Measurements from ENCODE around the gene DIAPH2. TPM values are rescaled to one million over a fixed set of nuclear protein-coding genes. Genes with fewer than 3 reads are reported as not detected.

DIAPH2 gene
- total RNA-seq, 1 donor from 2014 or later, result 20.5 TPM

GRCh38 chrX:97159916-97160800 lies 475.5 kb downstream of the DIAPH2 start:
- CTCF ChIA-PET, result no interaction called here
- Mint-ChIP-seq H3K9me3 (no peaks in the 10 kb centered on the region), H3K27ac (no peak overlapping the region), H3K36me3 (ENCODE audit: low read depth) (peaks cover 2% of the 10 kb centered on the region), H3K27me3 (no peaks in the 10 kb centered on the region), H3K4me1 (no peaks in the 10 kb centered on the region), H3K4me3 (no peak overlapping the region)
- DNase-seq (no peak), ATAC-seq (ENCODE audit: low read depth) (no peak)
- intact Hi-C loops (cut with micrococcal nuclease), result no loop called here
- no peak for TF ChIP-seq CTCF (IDR thresholded peaks at IDR 0.05)
- POLR2A ChIA-PET, result no interaction called here

- TF ChIP-seq CTCF (IDR thresholded peaks at IDR 0.05), result no peak
- POLR2A ChIA-PET, result no interaction called here
- CTCF ChIA-PET, result no interaction called here
- H3K36me3 Mint-ChIP-seq (ENCODE audit: low read depth), result peaks cover 4% of the 10 kb centered on the region
- no peak overlapping the region for H3K4me3 Mint-ChIP-seq
- H3K27me3 Mint-ChIP-seq, result no peaks in the 10 kb centered on the region
- no peak overlapping the region for H3K27ac Mint-ChIP-seq
- peaks cover 25% of the 10 kb centered on the region for H3K4me1 Mint-ChIP-seq
- ATAC-seq (ENCODE audit: low read depth) (no peak), DNase-seq (no peak)
- intact Hi-C loops (cut with micrococcal nuclease), result no loop called here
- no peaks in the 10 kb centered on the region for H3K9me3 Mint-ChIP-seq
These were observed 482.7 kb downstream of the DIAPH2 start for GRCh38 chrX:97167333-97167732.

- no peak for TF ChIP-seq CTCF (IDR thresholded peaks at IDR 0.05)
- H3K27me3 Mint-ChIP-seq, result no peaks in the 10 kb centered on the region
- H3K9me3 Mint-ChIP-seq, result no peaks in the 10 kb centered on the region
- peak overlapping the region; percentile 75 for H3K27ac Mint-ChIP-seq
- DNase-seq (no peak), ATAC-seq (ENCODE audit: low read depth) (no peak)
- H3K4me1 Mint-ChIP-seq, result peaks cover 25% of the 10 kb centered on the region
- intact Hi-C loops (cut with micrococcal nuclease), result no loop called here
- ChIA-PET CTCF (no interaction called here), POLR2A (no interaction called here)
- peaks cover 4% of the 10 kb centered on the region for H3K36me3 Mint-ChIP-seq (ENCODE audit: low read depth)
- H3K4me3 Mint-ChIP-seq, result no peak overlapping the region
These were observed 484.0 kb downstream of the DIAPH2 start for GRCh38 chrX:97168646-97169045.

- intact Hi-C loops (cut with micrococcal nuclease), result no loop called here
- no peak overlapping the region for H3K27ac Mint-ChIP-seq
- no peaks in the 10 kb centered on the region for H3K27me3 Mint-ChIP-seq
- peaks cover 8% of the 10 kb centered on the region for H3K36me3 Mint-ChIP-seq (ENCODE audit: low read depth)
- DNase-seq (no peak), ATAC-seq (ENCODE audit: low read depth) (no peak)
- H3K4me1 Mint-ChIP-seq, result peaks cover 2% of the 10 kb centered on the region
- ChIA-PET POLR2A (no interaction called here), CTCF (no interaction called here)
- TF ChIP-seq CTCF (IDR thresholded peaks at IDR 0.05), result no peak
- H3K4me3 Mint-ChIP-seq, result no peak overlapping the region
- H3K9me3 Mint-ChIP-seq, result peaks cover 7% of the 10 kb centered on the region
These were observed 490.5 kb downstream of the DIAPH2 start for GRCh38 chrX:97175147-97175546.

GRCh38 chrX:97189668-97190067 lies 505.0 kb downstream of the DIAPH2 start:
- Mint-ChIP-seq H3K9me3 (no peaks in the 10 kb centered on the region), H3K36me3 (ENCODE audit: low read depth) (no peaks in the 10 kb centered on the region), H3K4me1 (no peaks in the 10 kb centered on the region), H3K4me3 (no peak overlapping the region), H3K27me3 (no peaks in the 10 kb centered on the region), H3K27ac (no peak overlapping the region)
- no peak for TF ChIP-seq CTCF (IDR thresholded peaks at IDR 0.05)
- ATAC-seq (ENCODE audit: low read depth) (no peak), DNase-seq (no peak)
- intact Hi-C loops (cut with micrococcal nuclease), result no loop called here
- POLR2A ChIA-PET, result no interaction called here
- CTCF ChIA-PET, result no interaction called here

All from activated B cell treated with CpG ODN at 0.5 μM for 24 hours (primary cell).